AG04449 (cell line): ENCODE measurements around the gene IGFBP2.

Experiments
- CTCF ChIA-PET: fragments of 350-600 bp; formaldehyde crosslinking; extraction: SDS; loops from one replicate; lab custom pipeline; 2021; ENCODE audit warnings: antibody characterized with exemption; lab: Yijun Ruan, JAX
- POLR2A ChIA-PET: fragments of 400-600, 350-600 bp; formaldehyde crosslinking; extraction: SDS; loops from one replicate; lab custom pipeline; 2020; ENCODE audit warnings: antibody characterized with exemption, inconsistent platforms; lab: Yijun Ruan, JAX
- DNase-seq: peaks from one replicate; pipeline ENCODE4 v3.0.0-alpha.2; 2010; ENCODE audit warnings: low read depth, low spot score
- H3K4me3 ChIP-seq: 2 replicates; pipeline ENCODE4 v1.5.1; 2011; ENCODE audit warnings: low read depth, mild to moderate bottlenecking, control low read depth, low read length
- CTCF ChIP-seq: IDR thresholded peaks from one replicate; pipeline ENCODE4 v1.5.1; 2011; ENCODE audit warnings: mild to moderate bottlenecking, moderate library complexity, low read length, control low read depth, inconsistent platforms; ENCODE audit not compliant: insufficient read depth; ENCODE audit errors: missing control alignments

The IGFBP2 gene

GRCh38 chr2:216650626-216651257 lies 17.5 kb downstream of the IGFBP2 start:
- DNase-seq: no peak
- TF ChIP-seq CTCF: no peak
- ChIA-PET CTCF (interaction anchor here (0.8 to 36.8 kb wide), 4 partner anchors 14 to 138 kb away, joined by 3 to 1277 read pairs (median 56); no protein-coding TSS in a partner anchor), POLR2A (no interaction called here)
- no peak overlapping the region for H3K4me3 ChIP-seq

GRCh38 chr2:216651351-216651881 lies 18.2 kb downstream of the IGFBP2 start:
- CTCF ChIA-PET: interaction anchor here (1.4 to 36.8 kb wide), 3 partner anchors 13 to 129 kb away, joined by 3 to 1277 read pairs (median 109); no protein-coding TSS in a partner anchor

GRCh38 chr2:216652566-216652965 lies 19.3 kb downstream of the IGFBP2 start:
- TF ChIP-seq CTCF: no peak
- no peak for DNase-seq
- no peak overlapping the region for H3K4me3 ChIP-seq
- ChIA-PET CTCF (interaction anchor here (0.9 to 36.8 kb wide), 3 partner anchors 8 to 130 kb away, joined by 3 to 1277 read pairs (median 109); no protein-coding TSS in a partner anchor), POLR2A (no interaction called here)

More at GRCh38 chr2:216651351-216651881, 18.2 kb downstream of the IGFBP2 start:
- no peak overlapping the region for H3K4me3 ChIP-seq
- TF ChIP-seq CTCF: no peak
- peak; percentile 53 for DNase-seq
- POLR2A ChIA-PET: no interaction called here

- no peak for DNase-seq
- no peak for TF ChIP-seq CTCF
- H3K4me3 ChIP-seq: no peak overlapping the region
- ChIA-PET POLR2A (no interaction called here), CTCF (interaction anchor here (0.6 to 36.8 kb wide), 6 partner anchors 8 to 131 kb away, joined by 3 to 1277 read pairs (median 5); no protein-coding TSS in a partner anchor)
These were observed 20.0 kb downstream of the IGFBP2 start for GRCh38 chr2:216653093-216653799.

GRCh38 chr2:216653931-216654365 lies 20.7 kb downstream of the IGFBP2 start:
- DNase-seq: peak; percentile 36
- ChIA-PET CTCF (interaction anchor here (0.6 to 36.8 kb wide), 5 partner anchors 11 to 132 kb away, joined by 3 to 1277 read pairs (median 6); no protein-coding TSS in a partner anchor), POLR2A (no interaction called here)
- H3K4me3 ChIP-seq: no peak overlapping the region
- no peak for TF ChIP-seq CTCF

GRCh38 chr2:216654528-216655052 lies 21.4 kb downstream of the IGFBP2 start:
- POLR2A ChIA-PET: no interaction called here
- DNase-seq: no peak
- TF ChIP-seq CTCF: no peak
- CTCF ChIA-PET: interaction anchor here (1.4 to 36.8 kb wide), 4 partner anchors 10 to 132 kb away, joined by 4 to 1277 read pairs (median 58); no protein-coding TSS in a partner anchor
- no peak overlapping the region for H3K4me3 ChIP-seq
